Right hindlimb (tissue), 1 donor: ENCODE measurements around the gene TADA1.
"Not testable (repeated sequence)": the region's sequence is repeated elsewhere in the genome, so short reads cannot be mapped to it uniquely, and the experiment has no call there.

Experiments used
- DNase-seq: peaks from one replicate; pipeline ENCODE4 v3.0.0-alpha.2; 2018

Gene TADA1

GRCh38 chr1:166889776-166890175 is 13.7 kb upstream of the TADA1 start:
- DNase-seq = no peak

GRCh38 chr1:166888373-166889111 is 12.5 kb upstream of the TADA1 start:
- DNase-seq = no peak

- DNase-seq = no peak
Observed at GRCh38 chr1:166884971-166885370, 8.9 kb upstream of the TADA1 start.

GRCh38 chr1:166884040-166884642 is 8.1 kb upstream of the TADA1 start:
- peak; percentile 65 for DNase-seq

GRCh38 chr1:166882893-166883292 is 6.8 kb upstream of the TADA1 start:
- no peak for DNase-seq

- not testable (repeated sequence) for DNase-seq
Observed at GRCh38 chr1:166878173-166878917, 2.3 kb upstream of the TADA1 start.

GRCh38 chr1:166876540-166876838 is 425 bp upstream of the TADA1 start:
- no peak for DNase-seq

GRCh38 chr1:166875302-166875733 is 746 bp downstream of the TADA1 start:
- no peak for DNase-seq

- DNase-seq = no peak
Observed at GRCh38 chr1:166874464-166874863, 1.6 kb downstream of the TADA1 start.

- DNase-seq = no peak
Observed at GRCh38 chr1:166870584-166870983, 5.5 kb downstream of the TADA1 start.

- no peak for DNase-seq
Observed at GRCh38 chr1:166869318-166870099, 6.6 kb downstream of the TADA1 start.

- DNase-seq = no peak
Observed at GRCh38 chr1:166868639-166869038, 7.4 kb downstream of the TADA1 start.

- no peak for DNase-seq
Observed at GRCh38 chr1:166865926-166866325, 10.1 kb downstream of the TADA1 start.

- DNase-seq = no peak
Observed at GRCh38 chr1:166859597-166859996, 16.5 kb downstream of the TADA1 start.

- no peak for DNase-seq
Observed at GRCh38 chr1:166858726-166859419, 17.2 kb downstream of the TADA1 start.

GRCh38 chr1:166857995-166858394 is 18.1 kb downstream of the TADA1 start:
- no peak for DNase-seq

GRCh38 chr1:166855558-166855957 is 20.5 kb downstream of the TADA1 start:
- no peak for DNase-seq

GRCh38 chr1:166852918-166853317 is 23.1 kb downstream of the TADA1 start:
- no peak for DNase-seq

GRCh38 chr1:166849135-166849534 is 26.9 kb downstream of the TADA1 start:
- DNase-seq = no peak

GRCh38 chr1:166848193-166848592 is 27.9 kb downstream of the TADA1 start:
- no peak for DNase-seq

- no peak for DNase-seq
Observed at GRCh38 chr1:166844791-166845190, 31.3 kb downstream of the TADA1 start.

GRCh38 chr1:166843769-166844596 is 32.1 kb downstream of the TADA1 start:
- DNase-seq = no peak
